Esophagus (tissue), 2 donors: ENCODE results near the gene ARHGAP42. TPM values are rescaled to one million over a fixed set of nuclear protein-coding genes. Genes with fewer than 3 reads are reported as not detected.
A peak's percentile ranks its signal among the peaks of the same experiment; 100 is the strongest.

Experiments used
- H3K27ac ChIP-seq, 2 donors: one replicate each; pipeline ENCODE4 v1.5.1; 2013; ENCODE audit warnings: low read depth in 2 of 2, mild to moderate bottlenecking in 2 of 2, inconsistent platforms in 1 of 2, low read length in 1 of 2, moderate library complexity in 1 of 2
- H3K27me3 ChIP-seq, 2 donors: one replicate each; pipeline ENCODE4 v1.6.1; 2013; ENCODE audit warnings: low read length in 2 of 2, control low read depth in 1 of 2, mild to moderate bottlenecking in 1 of 2; ENCODE audit not compliant: insufficient read depth in 2 of 2, control insufficient read depth in 1 of 2
- H3K36me3 ChIP-seq, 2 donors: one replicate each; pipeline ENCODE4 v1.6.1; 2013; ENCODE audit warnings: low read length in 1 of 2; ENCODE audit not compliant: control insufficient read depth in 2 of 2, insufficient read depth in 2 of 2
- H3K4me1 ChIP-seq, 2 donors: one replicate each; pipeline ENCODE4 v1.6.1; 2013; ENCODE audit warnings: low read length in 1 of 2; ENCODE audit not compliant: control insufficient read depth in 2 of 2, insufficient read depth in 2 of 2
- H3K4me3 ChIP-seq, 2 donors: one replicate each; pipeline ENCODE4 v1.5.1; 2013; ENCODE audit warnings: low read length in 2 of 2, mild to moderate bottlenecking in 2 of 2, low read depth in 1 of 2, moderate library complexity in 1 of 2
- H3K9me3 ChIP-seq, 2 donors: one replicate each; pipeline ENCODE4 v1.6.1; 2013; ENCODE audit warnings: mild to moderate bottlenecking in 2 of 2, low read depth in 1 of 2, low read length in 1 of 2, moderate library complexity in 1 of 2; ENCODE audit not compliant: control insufficient read depth in 2 of 2, insufficient read depth in 1 of 2
- WGBS, 2 donors: extraction: QIAGEN DNeasy Blood & Tissue Kit; methylation state at CpG; one replicate each; pipeline ENCODE4 v1.1.7; 2013; 5-methylcytosine and 5-hydroxymethylcytosine counted together
- polyA plus RNA-seq, 2 donors: library from polyadenylated mRNA; stranded (reverse); fragments of 200-250 nt; gene quantifications; one replicate each; pipeline ENCODE4 v1.2.3, GENCODE V29; 2013
- donor health status: healthy with polysubstance abuse.
- donor health status: Bipolar disorder and iron deficiency.

Gene ARHGAP42
- polyA plus RNA-seq, 2 donors, result 1.0 to 1.2 TPM

GRCh38 chr11:100766764-100767163 lies 79.7 kb downstream of the ARHGAP42 start:
- Histone ChIP-seq H3K27ac (no peak overlapping the region), H3K4me1 (no peaks in the 10 kb centered on the region)
- 89 to 90% methylated on average over 2 of the region's 2 CpGs for WGBS, 2 donors

GRCh38 chr11:100769165-100769564 lies 82.1 kb downstream of the ARHGAP42 start:
- WGBS, 2 donors, result 21 to 35% methylated on average over 1 of the region's 1 CpG
- Histone ChIP-seq H3K9me3 (no peaks in the 10 kb centered on the region), H3K4me3 (no peak overlapping the region), H3K36me3 (peaks cover 0 to 2% of the 10 kb centered on the region in 2 donors), H3K27me3 (no peaks in the 10 kb centered on the region), H3K4me1 (no peaks in the 10 kb centered on the region), H3K27ac (no peak overlapping the region)

More at GRCh38 chr11:100766764-100767163, 79.7 kb downstream of the ARHGAP42 start:
- Histone ChIP-seq H3K36me3 (no peaks in the 10 kb centered on the region), H3K4me3 (no peak overlapping the region), H3K27me3 (no peaks in the 10 kb centered on the region), H3K9me3 (no peaks in the 10 kb centered on the region)

- WGBS, 2 donors, result 64 to 68% methylated on average over 3 of the region's 3 CpGs
Measured at GRCh38 chr11:100769617-100770016, 82.5 kb downstream of the ARHGAP42 start.

GRCh38 chr11:100774132-100774531 lies 87.0 kb downstream of the ARHGAP42 start:
- Histone ChIP-seq H3K9me3 (no peaks in the 10 kb centered on the region), H3K4me3 (no peak overlapping the region), H3K4me1 (peaks cover 0 to 6% of the 10 kb centered on the region in 2 donors), H3K27ac (no peak overlapping the region), H3K36me3 (peaks cover 0 to 2% of the 10 kb centered on the region in 2 donors), H3K27me3 (no peaks in the 10 kb centered on the region)
- WGBS, 2 donors, result 85 to 90% methylated on average over 7 of the region's 7 CpGs

More at GRCh38 chr11:100769617-100770016, 82.5 kb downstream of the ARHGAP42 start:
- Histone ChIP-seq H3K36me3 (peaks cover 0 to 2% of the 10 kb centered on the region in 2 donors), H3K4me3 (no peak overlapping the region), H3K9me3 (no peaks in the 10 kb centered on the region), H3K27me3 (no peaks in the 10 kb centered on the region), H3K27ac (no peak overlapping the region), H3K4me1 (no peaks in the 10 kb centered on the region)

- Histone ChIP-seq H3K4me3 (no peak overlapping the region), H3K27ac (no peak overlapping the region), H3K9me3 (no peaks in the 10 kb centered on the region), H3K27me3 (no peaks in the 10 kb centered on the region), H3K36me3 (peaks cover 0 to 2% of the 10 kb centered on the region in 2 donors), H3K4me1 (peaks cover 0 to 6% of the 10 kb centered on the region in 2 donors)
- WGBS, 2 donors, result 74 to 85% methylated on average over 3 of the region's 3 CpGs
Measured at GRCh38 chr11:100774859-100775258, 87.8 kb downstream of the ARHGAP42 start.

- Histone ChIP-seq H3K27ac (peak overlapping the region; percentile 5 to 79), H3K4me1 (peaks cover 0 to 6% of the 10 kb centered on the region in 2 donors), H3K27me3 (no peaks in the 10 kb centered on the region), H3K9me3 (no peaks in the 10 kb centered on the region), H3K36me3 (peaks cover 0 to 2% of the 10 kb centered on the region in 2 donors), H3K4me3 (no peak overlapping the region)
- 64 to 75% methylated on average over 6 of the region's 6 CpGs for WGBS, 2 donors
Measured at GRCh38 chr11:100776212-100776896, 89.3 kb downstream of the ARHGAP42 start.

GRCh38 chr11:100777103-100777502 lies 90.0 kb downstream of the ARHGAP42 start:
- Histone ChIP-seq H3K9me3 (no peaks in the 10 kb centered on the region), H3K4me3 (no peak overlapping the region), H3K36me3 (peaks cover 0 to under 1% of the 10 kb centered on the region in 2 donors), H3K27ac (peak overlapping the region in 1 of 2 donors; percentile 79), H3K27me3 (no peaks in the 10 kb centered on the region), H3K4me1 (peaks cover 0 to 6% of the 10 kb centered on the region in 2 donors)

- WGBS, 2 donors, result 73 to 78% methylated on average over 2 of the region's 2 CpGs
- Histone ChIP-seq H3K4me3 (no peak overlapping the region), H3K9me3 (no peaks in the 10 kb centered on the region), H3K27ac (no peak overlapping the region), H3K27me3 (no peaks in the 10 kb centered on the region), H3K36me3 (no peaks in the 10 kb centered on the region), H3K4me1 (peaks cover 0 to 6% of the 10 kb centered on the region in 2 donors)
Measured at GRCh38 chr11:100777736-100778135, 90.6 kb downstream of the ARHGAP42 start.

GRCh38 chr11:100778166-100778785 lies 91.2 kb downstream of the ARHGAP42 start:
- no peaks in the 10 kb centered on the region for H3K9me3 ChIP-seq
- no peaks in the 10 kb centered on the region for H3K27me3 ChIP-seq
- no peak overlapping the region for H3K27ac ChIP-seq
- peaks cover 0 to 6% of the 10 kb centered on the region in 2 donors for H3K4me1 ChIP-seq
- no peaks in the 10 kb centered on the region for H3K36me3 ChIP-seq
- H3K4me3 ChIP-seq, result no peak overlapping the region
- WGBS, 2 donors, result 47 to 49% methylated on average over 3 of the region's 3 CpGs
